Peyer's patch (tissue), 4 donors: ENCODE data around the gene IFNAR1.

Experiments used
- POLR2A ChIP-seq, 2 donors: fragments of 450-650 bp; IDR thresholded peaks; one replicate each; pipeline ENCODE4 v1.5.1; 2017; ENCODE audit warnings: antibody characterized with exemption in 2 of 2, mild to moderate bottlenecking in 2 of 2, moderate library complexity in 2 of 2
- TF ChIP-seq, protein P1 (sequence below), 6 experiments: fragments of 450-650 bp in 4 of 6; fragments of 200-600 bp in 2 of 6; sonication (generic) in 1 of 6; IDR thresholded peaks; one replicate each; pipeline ENCODE4 v1.5.1; 2017 to 2019; ENCODE audit warnings: antibody characterized with exemption in 6 of 6, mild to moderate bottlenecking in 3 of 6, moderate library complexity in 1 of 6

DNA sequence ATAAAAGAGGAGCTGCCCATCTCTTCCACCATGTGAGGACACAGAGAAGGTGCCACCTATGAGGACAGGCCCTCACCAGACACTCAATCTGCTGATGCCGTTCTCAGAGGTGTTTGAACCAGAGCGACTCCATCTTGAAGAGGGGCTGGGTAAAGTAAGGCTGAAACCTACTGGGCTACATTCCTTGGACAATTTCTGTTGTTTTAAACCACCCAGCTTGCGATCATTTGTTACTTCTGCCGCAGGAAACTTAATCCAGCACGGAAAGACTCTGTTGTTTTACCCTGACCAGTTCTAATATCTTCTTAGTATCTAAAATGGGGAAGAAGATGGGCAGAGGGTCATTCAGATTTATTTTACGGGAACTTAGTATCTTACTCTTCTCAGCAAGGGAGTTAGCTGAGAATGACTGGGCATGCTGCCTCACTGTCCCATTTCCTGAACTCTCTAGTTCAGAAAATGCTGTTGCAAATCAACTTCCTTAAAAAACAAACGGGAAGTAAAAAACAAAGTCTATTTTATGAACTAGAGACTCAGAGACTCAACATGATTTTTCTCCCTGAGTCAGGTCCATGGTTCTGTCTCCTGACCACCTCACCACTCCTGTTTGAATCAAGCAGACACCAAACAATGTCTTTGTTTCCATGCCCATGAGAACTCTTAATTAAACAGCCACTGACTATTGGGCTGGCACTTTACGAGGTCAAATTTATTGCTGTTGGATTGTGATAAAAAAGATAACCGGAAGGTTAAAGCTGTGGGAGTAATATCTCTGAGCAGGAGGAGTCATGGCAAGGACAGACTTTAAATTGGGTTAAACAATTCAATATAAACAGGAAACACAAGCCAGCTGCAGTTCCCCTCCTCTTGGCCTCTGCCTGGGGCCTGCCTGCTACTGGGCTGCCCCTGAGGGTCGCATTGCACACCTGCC lies 23.8 kb upstream of the IFNAR1 start:
- TF ChIP-seq, protein P1, sequence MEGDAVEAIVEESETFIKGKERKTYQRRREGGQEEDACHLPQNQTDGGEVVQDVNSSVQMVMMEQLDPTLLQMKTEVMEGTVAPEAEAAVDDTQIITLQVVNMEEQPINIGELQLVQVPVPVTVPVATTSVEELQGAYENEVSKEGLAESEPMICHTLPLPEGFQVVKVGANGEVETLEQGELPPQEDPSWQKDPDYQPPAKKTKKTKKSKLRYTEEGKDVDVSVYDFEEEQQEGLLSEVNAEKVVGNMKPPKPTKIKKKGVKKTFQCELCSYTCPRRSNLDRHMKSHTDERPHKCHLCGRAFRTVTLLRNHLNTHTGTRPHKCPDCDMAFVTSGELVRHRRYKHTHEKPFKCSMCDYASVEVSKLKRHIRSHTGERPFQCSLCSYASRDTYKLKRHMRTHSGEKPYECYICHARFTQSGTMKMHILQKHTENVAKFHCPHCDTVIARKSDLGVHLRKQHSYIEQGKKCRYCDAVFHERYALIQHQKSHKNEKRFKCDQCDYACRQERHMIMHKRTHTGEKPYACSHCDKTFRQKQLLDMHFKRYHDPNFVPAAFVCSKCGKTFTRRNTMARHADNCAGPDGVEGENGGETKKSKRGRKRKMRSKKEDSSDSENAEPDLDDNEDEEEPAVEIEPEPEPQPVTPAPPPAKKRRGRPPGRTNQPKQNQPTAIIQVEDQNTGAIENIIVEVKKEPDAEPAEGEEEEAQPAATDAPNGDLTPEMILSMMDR (IDR thresholded peaks at IDR 0.05): no peak
- no peak for TF ChIP-seq POLR2A (IDR thresholded peaks at IDR 0.05)
